Measurements from ENCODE around the gene ATP12A.

DNA sequence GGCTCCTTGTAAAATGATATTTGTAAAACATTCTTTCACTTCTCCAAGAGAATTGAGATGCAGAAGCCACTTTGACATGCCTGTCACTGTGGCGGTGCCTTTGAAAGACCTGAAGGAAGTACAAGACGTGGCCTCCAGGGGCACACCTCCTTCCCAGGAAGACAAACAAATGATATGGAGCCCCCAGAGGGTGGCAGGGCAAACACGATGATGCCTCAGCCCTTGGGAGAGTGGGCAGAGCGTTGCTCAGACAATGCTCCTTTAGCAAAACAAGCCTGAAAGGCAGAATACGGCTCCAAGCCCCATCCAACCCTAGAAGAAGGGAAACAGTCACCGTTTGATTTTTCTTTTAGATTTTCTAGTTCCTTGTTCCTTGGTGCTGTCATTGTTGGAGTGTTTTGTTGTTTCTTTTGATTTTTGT lies 9.2 kb upstream of the ATP12A start:
- TF ChIP-seq FOXA1 (IDR thresholded peaks at IDR 0.05) (no peak), FOXK2 (IDR thresholded peaks at IDR 0.05) (no peak), HDGF (IDR thresholded peaks at IDR 0.05; ENCODE audit: borderline replicate concordance) (no peak), SUZ12 (IDR thresholded peaks at IDR 0.05) (no peak), SP1 (IDR thresholded peaks at IDR 0.05) (no peak), ELF4 (IDR thresholded peaks at IDR 0.05) (no peak), BHLHE40 (IDR thresholded peaks at IDR 0.05; ENCODE audit: borderline replicate concordance) (no peak)

Measured in HEK293T (cell line).